HEK293 (cell line): ENCODE measurements around the gene MRRF.

ENCODE experiments used
- CTCF ChIA-PET: fragments of 350-600 bp; formaldehyde crosslinking; extraction: SDS; loops from one replicate; lab custom pipeline; 2021; ENCODE audit warnings: antibody characterized with exemption; lab: Yijun Ruan, JAX
- POLR2A ChIA-PET: fragments of 300-600 bp; formaldehyde crosslinking; extraction: SDS; loops from one replicate; lab custom pipeline; 2020; ENCODE audit warnings: antibody characterized with exemption, inconsistent platforms; lab: Yijun Ruan, JAX
- H3K27ac ChIP-seq: fragments of 200-500 bp; sonication (Bioruptor generic); 2 replicates; pipeline ENCODE4 v1.5.1; 2014; ENCODE audit warnings: low read depth, low read length, control low read depth, inconsistent platforms; ENCODE audit errors: extremely low read depth
- H3K36me3 ChIP-seq, 2 experiments: fragments of 200-500 bp in 1 of 2; sonication (Bioruptor generic) in 1 of 2; 1 replicate in 1 of 2; 2 replicates in 1 of 2; pipeline ENCODE4 v1.5.1; 2014 to 2017; ENCODE audit warnings: inconsistent platforms in 2 of 2, low read length in 2 of 2; ENCODE audit not compliant: control insufficient read depth in 2 of 2, insufficient read depth in 1 of 2
- H3K4me1 ChIP-seq: fragments of 200-500 bp; sonication (Bioruptor generic); 2 replicates; pipeline ENCODE4 v1.5.1; 2014; ENCODE audit warnings: mild to moderate bottlenecking, low read length, inconsistent platforms; ENCODE audit not compliant: control insufficient read depth, insufficient read depth
- H3K4me3 ChIP-seq: 2 replicates; pipeline ENCODE4 v1.5.1; 2011; ENCODE audit warnings: low read depth, mild to moderate bottlenecking, control low read depth, low read length, moderate library complexity
- H3K9me3 ChIP-seq: fragments of 200-500 bp; sonication (Bioruptor generic); 2 replicates; pipeline ENCODE4 v1.5.1; 2014; ENCODE audit warnings: low read depth, low read length, inconsistent platforms; ENCODE audit not compliant: control insufficient read depth, insufficient read depth
- BCL11A ChIP-seq: fragments of 450-650 bp; formaldehyde crosslinking; IDR thresholded peaks from 2 replicates; pipeline ENCODE4 v1.5.1; 2016; ENCODE audit warnings: low read depth, missing biosample characterization, missing genetic modification characterization
- GLIS1 ChIP-seq: fragments of 450-650 bp; formaldehyde crosslinking; IDR thresholded peaks from 2 replicates; pipeline ENCODE4 v1.5.1; 2016; ENCODE audit warnings: missing biosample characterization, missing genetic modification characterization
- SALL2 ChIP-seq: fragments of 450-650 bp; formaldehyde crosslinking; IDR thresholded peaks from 2 replicates; pipeline ENCODE4 v1.5.0; 2017; ENCODE audit warnings: missing biosample characterization, mild to moderate bottlenecking, missing genetic modification characterization, borderline replicate concordance
- SCRT1 ChIP-seq: fragments of 450-650 bp; formaldehyde crosslinking; IDR thresholded peaks from 2 replicates; pipeline ENCODE4 v1.5.1; 2016; ENCODE audit warnings: missing biosample characterization, missing genetic modification characterization, borderline replicate concordance
- WT1 ChIP-seq: fragments of 450-650 bp; formaldehyde crosslinking; IDR thresholded peaks from 2 replicates; pipeline ENCODE4 v1.5.1; 2016; ENCODE audit warnings: missing biosample characterization, missing genetic modification characterization
- ZBTB1 ChIP-seq: fragments of 450-650 bp; formaldehyde crosslinking; IDR thresholded peaks from 2 replicates; pipeline ENCODE4 v1.5.1; 2016; ENCODE audit warnings: missing biosample characterization, missing genetic modification characterization
- ZBTB7A ChIP-seq: fragments of 450-650 bp; formaldehyde crosslinking; IDR thresholded peaks from 2 replicates; pipeline ENCODE4 v1.5.1; 2016; ENCODE audit warnings: low read depth, missing biosample characterization, missing genetic modification characterization
- ZFP3 ChIP-seq: fragments of 450-650 bp; formaldehyde crosslinking; IDR thresholded peaks from 2 replicates; pipeline ENCODE4 v1.5.1; 2016; ENCODE audit warnings: low read depth, missing biosample characterization, missing genetic modification characterization
- ZNF146 ChIP-seq: fragments of 450-650 bp; formaldehyde crosslinking; IDR thresholded peaks from 2 replicates; pipeline ENCODE4 v1.5.1; 2016; ENCODE audit warnings: missing biosample characterization, missing genetic modification characterization
- ZNF16 ChIP-seq: fragments of 450-650 bp; formaldehyde crosslinking; IDR thresholded peaks from 2 replicates; pipeline ENCODE4 v1.5.1; 2016; ENCODE audit warnings: low read depth, missing biosample characterization, missing genetic modification characterization
- ZNF221 ChIP-seq: fragments of 450-650 bp; formaldehyde crosslinking; IDR thresholded peaks from 2 replicates; pipeline ENCODE4 v1.5.1; 2017; ENCODE audit warnings: missing biosample characterization, missing genetic modification characterization, borderline replicate concordance
- ZNF549 ChIP-seq: fragments of 450-650 bp; IDR thresholded peaks from 2 replicates; pipeline ENCODE4 v1.5.1; 2018; ENCODE audit warnings: missing biosample characterization, missing genetic modification characterization, mild to moderate bottlenecking, inconsistent platforms, moderate library complexity
- ZNF664 ChIP-seq: fragments of 450-650 bp; formaldehyde crosslinking; IDR thresholded peaks from 2 replicates; pipeline ENCODE4 v1.5.1; 2016; ENCODE audit warnings: missing biosample characterization, missing genetic modification characterization
- ZNF670 ChIP-seq: fragments of 450-650 bp; formaldehyde crosslinking; IDR thresholded peaks from 2 replicates; pipeline ENCODE4 v1.5.1; 2016; ENCODE audit warnings: missing biosample characterization, missing genetic modification characterization, low read depth
- ZNF791 ChIP-seq: fragments of 450-650 bp; formaldehyde crosslinking; IDR thresholded peaks from 2 replicates; pipeline ENCODE4 v1.5.1; 2016; ENCODE audit warnings: missing biosample characterization, missing genetic modification characterization
- TF ChIP-seq, protein P1 (sequence below): fragments of 450-650 bp; formaldehyde crosslinking; IDR thresholded peaks from 2 replicates; pipeline ENCODE4 v1.5.1; 2016; ENCODE audit warnings: missing biosample characterization, missing genetic modification characterization, low read depth
- TF ChIP-seq, protein P2 (sequence below): fragments of 450-650 bp; formaldehyde crosslinking; IDR thresholded peaks from 2 replicates; pipeline ENCODE4 v1.5.1; 2016; ENCODE audit warnings: missing biosample characterization, missing genetic modification characterization
- TF ChIP-seq, protein P3 (sequence below): fragments of 450-650 bp; formaldehyde crosslinking; IDR thresholded peaks from 2 replicates; pipeline ENCODE4 v1.5.1; 2016; ENCODE audit warnings: missing biosample characterization, missing genetic modification characterization
- TF ChIP-seq, protein P4 (sequence below): fragments of 450-650 bp; formaldehyde crosslinking; IDR thresholded peaks from 2 replicates; pipeline ENCODE4 v1.5.0; 2017; ENCODE audit warnings: missing biosample characterization, missing genetic modification characterization, borderline replicate concordance
- TF ChIP-seq, protein P5 (sequence below): fragments of 450-650 bp; formaldehyde crosslinking; IDR thresholded peaks from 2 replicates; pipeline ENCODE4 v1.5.1; 2016; ENCODE audit warnings: missing biosample characterization, missing genetic modification characterization

Gene MRRF

DNA sequence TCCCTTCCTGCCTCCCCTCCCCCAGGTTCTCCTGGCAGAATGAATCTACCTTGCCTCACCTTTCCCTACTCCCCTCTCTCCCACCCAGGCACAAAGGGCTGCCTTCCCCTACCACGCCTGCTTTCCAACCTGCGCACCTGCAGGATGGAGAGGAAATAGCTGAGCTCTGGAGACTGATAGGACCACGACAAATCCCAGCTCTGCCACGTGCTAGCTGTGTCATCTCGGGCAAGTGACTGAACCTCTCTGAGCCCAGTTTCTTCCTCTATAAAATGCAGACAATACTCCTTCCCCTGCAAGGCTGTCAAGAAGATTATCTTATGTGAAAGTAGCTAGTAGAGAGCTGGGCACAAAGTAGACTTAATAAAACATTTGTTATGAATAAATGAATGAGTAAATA, 74.9 kb downstream of the MRRF start (continued):
- TF ChIP-seq, protein P1, sequence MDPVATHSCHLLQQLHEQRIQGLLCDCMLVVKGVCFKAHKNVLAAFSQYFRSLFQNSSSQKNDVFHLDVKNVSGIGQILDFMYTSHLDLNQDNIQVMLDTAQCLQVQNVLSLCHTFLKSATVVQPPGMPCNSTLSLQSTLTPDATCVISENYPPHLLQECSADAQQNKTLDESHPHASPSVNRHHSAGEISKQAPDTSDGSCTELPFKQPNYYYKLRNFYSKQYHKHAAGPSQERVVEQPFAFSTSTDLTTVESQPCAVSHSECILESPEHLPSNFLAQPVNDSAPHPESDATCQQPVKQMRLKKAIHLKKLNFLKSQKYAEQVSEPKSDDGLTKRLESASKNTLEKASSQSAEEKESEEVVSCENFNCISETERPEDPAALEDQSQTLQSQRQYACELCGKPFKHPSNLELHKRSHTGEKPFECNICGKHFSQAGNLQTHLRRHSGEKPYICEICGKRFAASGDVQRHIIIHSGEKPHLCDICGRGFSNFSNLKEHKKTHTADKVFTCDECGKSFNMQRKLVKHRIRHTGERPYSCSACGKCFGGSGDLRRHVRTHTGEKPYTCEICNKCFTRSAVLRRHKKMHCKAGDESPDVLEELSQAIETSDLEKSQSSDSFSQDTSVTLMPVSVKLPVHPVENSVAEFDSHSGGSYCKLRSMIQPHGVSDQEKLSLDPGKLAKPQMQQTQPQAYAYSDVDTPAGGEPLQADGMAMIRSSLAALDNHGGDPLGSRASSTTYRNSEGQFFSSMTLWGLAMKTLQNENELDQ (tag by site-specific recombination), result no peak
- TF ChIP-seq BCL11A (no peak), ZNF16 (no peak), SCRT1 (no peak), ZNF664 (tag by site-specific recombination) (no peak), ZNF221 (tag by site-specific recombination) (no peak)
- TF ChIP-seq, protein P2, sequence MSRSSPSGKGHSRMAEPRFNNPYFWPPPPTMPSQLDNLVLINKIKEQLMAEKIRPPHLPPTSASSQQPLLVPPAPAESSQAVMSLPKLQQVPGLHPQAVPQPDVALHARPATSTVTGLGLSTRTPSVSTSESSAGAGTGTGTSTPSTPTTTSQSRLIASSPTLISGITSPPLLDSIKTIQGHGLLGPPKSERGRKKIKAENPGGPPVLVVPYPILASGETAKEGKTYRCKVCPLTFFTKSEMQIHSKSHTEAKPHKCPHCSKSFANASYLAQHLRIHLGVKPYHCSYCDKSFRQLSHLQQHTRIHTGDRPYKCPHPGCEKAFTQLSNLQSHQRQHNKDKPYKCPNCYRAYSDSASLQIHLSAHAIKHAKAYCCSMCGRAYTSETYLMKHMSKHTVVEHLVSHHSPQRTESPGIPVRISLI (tag by site-specific recombination), result no peak
- TF ChIP-seq, protein P3, sequence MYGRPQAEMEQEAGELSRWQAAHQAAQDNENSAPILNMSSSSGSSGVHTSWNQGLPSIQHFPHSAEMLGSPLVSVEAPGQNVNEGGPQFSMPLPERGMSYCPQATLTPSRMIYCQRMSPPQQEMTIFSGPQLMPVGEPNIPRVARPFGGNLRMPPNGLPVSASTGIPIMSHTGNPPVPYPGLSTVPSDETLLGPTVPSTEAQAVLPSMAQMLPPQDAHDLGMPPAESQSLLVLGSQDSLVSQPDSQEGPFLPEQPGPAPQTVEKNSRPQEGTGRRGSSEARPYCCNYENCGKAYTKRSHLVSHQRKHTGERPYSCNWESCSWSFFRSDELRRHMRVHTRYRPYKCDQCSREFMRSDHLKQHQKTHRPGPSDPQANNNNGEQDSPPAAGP (tag by site-specific recombination), result no peak

DNA sequence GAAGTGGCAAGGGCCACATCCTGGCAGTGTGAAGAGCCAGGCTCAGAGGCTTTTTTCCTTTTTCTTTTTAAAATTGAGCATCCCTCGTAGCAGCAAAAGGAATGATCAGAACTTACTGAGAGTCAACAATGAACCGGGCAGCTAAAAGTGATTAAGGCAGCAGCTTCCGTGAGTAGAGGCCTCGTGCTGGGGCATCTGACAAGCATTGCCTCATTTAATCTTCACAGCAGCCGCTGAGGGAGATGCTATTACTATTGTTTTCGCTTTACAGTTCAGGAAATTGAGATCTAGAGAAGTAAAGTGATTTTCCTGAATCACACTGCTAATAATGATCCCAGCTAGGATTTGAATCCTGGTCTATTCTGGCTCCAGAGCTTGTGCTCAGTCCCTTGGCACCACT, 75.5 kb downstream of the MRRF start:
- TF ChIP-seq WT1, result no peak
- TF ChIP-seq ZNF670 (tag by site-specific recombination), result no peak
- TF ChIP-seq ZNF549 (tag by site-specific recombination), result no peak
- TF ChIP-seq BCL11A, result no peak
- TF ChIP-seq, protein P4, sequence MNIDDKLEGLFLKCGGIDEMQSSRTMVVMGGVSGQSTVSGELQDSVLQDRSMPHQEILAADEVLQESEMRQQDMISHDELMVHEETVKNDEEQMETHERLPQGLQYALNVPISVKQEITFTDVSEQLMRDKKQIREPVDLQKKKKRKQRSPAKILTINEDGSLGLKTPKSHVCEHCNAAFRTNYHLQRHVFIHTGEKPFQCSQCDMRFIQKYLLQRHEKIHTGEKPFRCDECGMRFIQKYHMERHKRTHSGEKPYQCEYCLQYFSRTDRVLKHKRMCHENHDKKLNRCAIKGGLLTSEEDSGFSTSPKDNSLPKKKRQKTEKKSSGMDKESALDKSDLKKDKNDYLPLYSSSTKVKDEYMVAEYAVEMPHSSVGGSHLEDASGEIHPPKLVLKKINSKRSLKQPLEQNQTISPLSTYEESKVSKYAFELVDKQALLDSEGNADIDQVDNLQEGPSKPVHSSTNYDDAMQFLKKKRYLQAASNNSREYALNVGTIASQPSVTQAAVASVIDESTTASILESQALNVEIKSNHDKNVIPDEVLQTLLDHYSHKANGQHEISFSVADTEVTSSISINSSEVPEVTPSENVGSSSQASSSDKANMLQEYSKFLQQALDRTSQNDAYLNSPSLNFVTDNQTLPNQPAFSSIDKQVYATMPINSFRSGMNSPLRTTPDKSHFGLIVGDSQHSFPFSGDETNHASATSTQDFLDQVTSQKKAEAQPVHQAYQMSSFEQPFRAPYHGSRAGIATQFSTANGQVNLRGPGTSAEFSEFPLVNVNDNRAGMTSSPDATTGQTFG (tag by site-specific recombination), result no peak
- TF ChIP-seq ZFP3 (tag by site-specific recombination), result no peak
- TF ChIP-seq, protein P5, sequence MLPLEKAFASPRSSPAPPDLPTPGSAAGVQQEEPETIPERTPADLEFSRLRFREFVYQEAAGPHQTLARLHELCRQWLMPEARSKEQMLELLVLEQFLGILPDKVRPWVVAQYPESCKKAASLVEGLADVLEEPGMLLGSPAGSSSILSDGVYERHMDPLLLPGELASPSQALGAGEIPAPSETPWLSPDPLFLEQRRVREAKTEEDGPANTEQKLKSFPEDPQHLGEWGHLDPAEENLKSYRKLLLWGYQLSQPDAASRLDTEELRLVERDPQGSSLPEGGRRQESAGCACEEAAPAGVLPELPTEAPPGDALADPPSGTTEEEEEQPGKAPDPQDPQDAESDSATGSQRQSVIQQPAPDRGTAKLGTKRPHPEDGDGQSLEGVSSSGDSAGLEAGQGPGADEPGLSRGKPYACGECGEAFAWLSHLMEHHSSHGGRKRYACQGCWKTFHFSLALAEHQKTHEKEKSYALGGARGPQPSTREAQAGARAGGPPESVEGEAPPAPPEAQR (tag by site-specific recombination), result no peak
- TF ChIP-seq GLIS1 (tag by site-specific recombination), result no peak
- TF ChIP-seq SALL2 (tag by site-specific recombination), result no peak
- TF ChIP-seq, protein P1 (tag by site-specific recombination), result no peak
- no peak for TF ChIP-seq ZBTB7A (tag by site-specific recombination)
- TF ChIP-seq ZNF791 (tag by site-specific recombination), result no peak
- no peak for TF ChIP-seq ZBTB1 (tag by site-specific recombination)
- no peak for TF ChIP-seq ZNF146
- POLR2A ChIA-PET, result no interaction called here
- no peak overlapping the region for H3K4me3 ChIP-seq
- no peaks in the 10 kb centered on the region for H3K9me3 ChIP-seq
- no peaks in the 10 kb centered on the region for H3K36me3 ChIP-seq
- CTCF ChIA-PET, result interaction anchor here (0.6 to 2.6 kb wide), 4 partner anchors 10 to 241 kb away, joined by 3 to 19 read pairs (median 5); no protein-coding TSS in a partner anchor
- H3K27ac ChIP-seq, result no peak overlapping the region
- no peaks in the 10 kb centered on the region for H3K4me1 ChIP-seq
